ENCODE results near the gene TMPO. TPM values are rescaled to one million over a fixed set of nuclear protein-coding genes. Genes with fewer than 3 reads are reported as not detected.
"Not testable (repeated sequence)": the region's sequence is repeated elsewhere in the genome, so short reads cannot be mapped to it uniquely, and the experiment has no call there.

The TMPO gene
- total RNA-seq, 1 donor from 2014 or later: 42.0 TPM

GRCh38 chr12:98511806-98512205 is 3.6 kb upstream of the TMPO start:
- DNase-seq (ENCODE audit: low spot score): not testable (repeated sequence)

GRCh38 chr12:98513379-98514322 is 1.7 kb upstream of the TMPO start:
- DNase-seq (ENCODE audit: low spot score): no peak

- DNase-seq (ENCODE audit: low spot score): no peak
Observed at GRCh38 chr12:98514982-98515286, 456 bp upstream of the TMPO start.

- peak; percentile 73 for DNase-seq (ENCODE audit: low spot score)
Observed at GRCh38 chr12:98516111-98516873, 902 bp downstream of the TMPO start.

GRCh38 chr12:98519257-98519907 is 4.0 kb downstream of the TMPO start:
- DNase-seq (ENCODE audit: low spot score): no peak

GRCh38 chr12:98530068-98530467 is 14.7 kb downstream of the TMPO start:
- DNase-seq (ENCODE audit: low spot score): no peak

GRCh38 chr12:98532687-98533304 is 17.4 kb downstream of the TMPO start:
- DNase-seq (ENCODE audit: low spot score): no peak

- no peak for DNase-seq (ENCODE audit: low spot score)
Observed at GRCh38 chr12:98533723-98534251, 18.4 kb downstream of the TMPO start.

GRCh38 chr12:98538031-98538430 is 22.6 kb downstream of the TMPO start:
- DNase-seq (ENCODE audit: low spot score): no peak

GRCh38 chr12:98543701-98544100 is 28.3 kb downstream of the TMPO start:
- no peak for DNase-seq (ENCODE audit: low spot score)

- no peak for DNase-seq (ENCODE audit: low spot score)
Observed at GRCh38 chr12:98544751-98545150, 29.4 kb downstream of the TMPO start.

- no peak for DNase-seq (ENCODE audit: low spot score)
Observed at GRCh38 chr12:98549371-98550110, 34.2 kb downstream of the TMPO start.

GRCh38 chr12:98551787-98552186 is 36.4 kb downstream of the TMPO start:
- DNase-seq (ENCODE audit: low spot score): no peak

GRCh38 chr12:98558097-98558496 is 42.7 kb downstream of the TMPO start:
- DNase-seq (ENCODE audit: low spot score): not testable (repeated sequence)

GRCh38 chr12:98559666-98560065 is 44.3 kb downstream of the TMPO start:
- no peak for DNase-seq (ENCODE audit: low spot score)

- DNase-seq (ENCODE audit: low spot score): no peak
Observed at GRCh38 chr12:98561846-98562245, 46.5 kb downstream of the TMPO start.

GRCh38 chr12:98572010-98572409 is 56.6 kb downstream of the TMPO start:
- no peak for DNase-seq (ENCODE audit: low spot score)

GRCh38 chr12:98574110-98574509 is 58.7 kb downstream of the TMPO start:
- no peak for DNase-seq (ENCODE audit: low spot score)

GRCh38 chr12:98575013-98575412 is 59.6 kb downstream of the TMPO start:
- DNase-seq (ENCODE audit: low spot score): no peak

GRCh38 chr12:98576795-98577194 is 61.4 kb downstream of the TMPO start:
- DNase-seq (ENCODE audit: low spot score): not testable (repeated sequence)

GRCh38 chr12:98578392-98578791 is 63.0 kb downstream of the TMPO start:
- no peak for DNase-seq (ENCODE audit: low spot score)

Measured in ureter (tissue), 1 donor.